ENCODE measurements around the gene DDX20.
"Not testable (repeated sequence)": the region's sequence is repeated elsewhere in the genome, so short reads cannot be mapped to it uniquely, and the experiment has no call there.

DDX20 gene

GRCh38 chr1:111733183-111733991 lies 22.3 kb upstream of the DDX20 start:
- DNase-seq (ENCODE audit: low read depth in 2 of 3, low spot score in 2 of 3) = no peak

DNA sequence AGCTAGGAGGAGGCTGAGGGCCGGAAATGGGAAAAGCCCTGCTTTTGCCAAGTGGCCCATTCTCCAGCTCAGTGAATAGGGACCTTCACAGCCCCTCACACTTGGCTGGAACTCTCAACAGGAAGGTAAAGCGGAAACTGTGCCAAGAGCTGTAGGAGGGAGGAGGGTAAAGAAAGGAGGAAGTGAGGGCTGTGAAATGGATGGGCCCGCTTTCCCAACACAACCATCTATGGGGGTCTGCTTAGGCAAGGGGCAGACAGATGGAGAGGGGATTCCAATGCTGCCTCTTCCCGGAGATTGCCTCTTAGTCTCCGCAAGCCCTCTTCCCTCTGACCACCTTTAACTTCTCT lies 21.7 kb upstream of the DDX20 start:
- no peak for DNase-seq (ENCODE audit: low read depth in 2 of 3, low spot score in 2 of 3)

GRCh38 chr1:111734426-111734825 lies 21.3 kb upstream of the DDX20 start:
- DNase-seq (ENCODE audit: low read depth in 2 of 3, low spot score in 2 of 3) = no peak

DNA sequence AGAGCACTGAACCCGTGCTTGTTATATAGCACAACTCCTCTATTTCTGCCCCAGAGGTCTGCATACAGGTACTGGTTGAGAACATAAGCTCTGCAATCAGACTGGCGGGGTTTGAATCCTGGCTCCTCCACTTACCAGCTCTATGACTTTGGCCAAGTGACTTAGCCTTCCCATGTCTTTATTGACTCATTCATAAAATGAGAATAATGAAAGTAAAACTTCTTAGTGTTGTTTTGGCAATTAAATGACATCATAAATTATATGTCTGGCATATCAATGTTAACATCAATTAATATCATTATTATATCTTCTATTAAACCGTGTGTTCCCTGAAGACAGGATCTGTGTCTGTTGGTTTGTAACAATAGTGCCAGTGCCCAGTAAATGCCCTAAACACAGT lies 20.8 kb upstream of the DDX20 start:
- DNase-seq (ENCODE audit: low read depth in 2 of 3, low spot score in 2 of 3) = no peak

GRCh38 chr1:111735321-111735720 lies 20.4 kb upstream of the DDX20 start:
- no peak for DNase-seq (ENCODE audit: low read depth in 2 of 3, low spot score in 2 of 3)

DNA sequence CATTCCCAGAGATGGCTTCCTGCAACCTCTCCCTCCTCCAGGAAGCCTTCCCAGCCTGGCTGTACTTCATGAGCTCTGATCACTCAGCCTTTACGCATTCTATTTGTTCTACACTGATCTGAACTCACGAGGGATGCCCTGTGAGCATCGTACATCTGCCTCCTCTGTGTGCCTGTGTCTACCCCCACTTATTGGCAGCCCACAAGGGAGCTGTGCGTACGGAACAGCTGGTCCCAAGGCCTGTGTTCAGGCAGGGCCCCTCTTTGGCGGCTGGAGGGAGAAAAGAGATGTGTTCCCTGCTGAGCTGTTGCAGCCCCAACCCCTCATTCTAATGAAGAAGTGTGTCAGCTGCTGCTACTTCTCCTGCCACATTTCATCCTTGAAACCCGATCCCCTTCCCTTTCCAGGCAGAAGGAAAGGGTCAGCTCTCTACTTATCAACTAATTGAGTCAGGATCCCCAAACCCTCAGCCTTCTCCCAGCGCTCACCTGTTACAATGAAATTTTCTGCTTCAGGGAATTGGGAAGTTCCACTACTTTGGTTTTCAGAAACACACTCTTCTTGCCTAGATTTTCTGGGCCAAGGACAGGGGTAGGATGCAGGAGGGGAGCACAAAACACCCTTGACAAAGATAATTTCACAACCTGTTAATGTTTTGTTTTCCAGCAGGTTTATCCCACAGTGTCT lies 19.7 kb upstream of the DDX20 start:
- no peak for DNase-seq (ENCODE audit: low read depth in 2 of 3, low spot score in 2 of 3)

- no peak for DNase-seq (ENCODE audit: low read depth in 2 of 3, low spot score in 2 of 3)
Measured at GRCh38 chr1:111736548-111737215, 19.0 kb upstream of the DDX20 start.

GRCh38 chr1:111737216-111738132 lies 18.2 kb upstream of the DDX20 start:
- no peak for DNase-seq (ENCODE audit: low read depth in 2 of 3, low spot score in 2 of 3)

- no peak for DNase-seq (ENCODE audit: low read depth in 2 of 3, low spot score in 2 of 3)
Measured at GRCh38 chr1:111738133-111738435, 17.6 kb upstream of the DDX20 start.

- peak in 1 of 3 experiments; percentile 31 for DNase-seq (ENCODE audit: low read depth in 2 of 3, low spot score in 2 of 3)
Measured at GRCh38 chr1:111738436-111739193, 17.1 kb upstream of the DDX20 start.

- peak; percentile 63 to 80 (median 68) for DNase-seq (ENCODE audit: low read depth in 2 of 3, low spot score in 2 of 3)
Measured at GRCh38 chr1:111739194-111739924, 16.3 kb upstream of the DDX20 start, which contains the start of gene INKA2. INKA2 (minus strand) TSS chr1:111739395; CDS start chr1:111739242, 153 bp downstream.

GRCh38 chr1:111739925-111740765 lies 15.6 kb upstream of the DDX20 start:
- no peak for DNase-seq (ENCODE audit: low read depth in 2 of 3, low spot score in 2 of 3)

- DNase-seq (ENCODE audit: low read depth in 2 of 3, low spot score in 2 of 3) = not testable (repeated sequence)
Measured at GRCh38 chr1:111742292-111742691, 13.4 kb upstream of the DDX20 start.

- DNase-seq (ENCODE audit: low read depth in 2 of 3, low spot score in 2 of 3) = no peak
Measured at GRCh38 chr1:111742938-111743549, 12.7 kb upstream of the DDX20 start.

DNA sequence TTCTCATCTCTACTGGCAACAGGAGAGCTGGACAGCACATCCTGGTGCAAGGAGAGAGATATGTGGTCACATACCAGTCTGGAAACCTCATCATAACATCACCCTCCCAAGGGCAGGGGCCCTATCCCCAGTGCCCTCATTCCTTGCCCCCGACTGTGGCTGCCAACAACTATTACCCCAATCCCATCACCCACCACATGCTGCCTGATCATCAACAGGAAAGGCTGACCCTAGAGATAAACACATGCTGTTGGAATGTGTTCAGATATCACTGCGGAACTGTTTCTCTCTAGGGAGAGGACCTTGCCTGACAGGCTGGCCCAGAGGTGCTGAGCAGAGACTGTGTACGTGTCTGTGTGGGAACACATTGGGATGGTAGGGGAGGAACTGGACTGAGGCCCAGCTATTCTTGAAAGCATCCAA lies 12.0 kb upstream of the DDX20 start:
- DNase-seq (ENCODE audit: low read depth in 2 of 3, low spot score in 2 of 3) = no peak

- no peak for DNase-seq (ENCODE audit: low read depth in 2 of 3, low spot score in 2 of 3)
Measured at GRCh38 chr1:111745675-111746613, 9.8 kb upstream of the DDX20 start.

- no peak for DNase-seq (ENCODE audit: low read depth in 2 of 3, low spot score in 2 of 3)
Measured at GRCh38 chr1:111746614-111746999, 9.1 kb upstream of the DDX20 start.
